ENCODE measurements around the gene LEFTY2.
A peak's percentile ranks its signal among the peaks of the same experiment; 100 is the strongest.
"Not testable (repeated sequence)": the region's sequence is repeated elsewhere in the genome, so short reads cannot be mapped to it uniquely, and the experiment has no call there.

Gene LEFTY2

GRCh38 chr1:225899044-225899925 is 41.7 kb downstream of the LEFTY2 start:
- peak; percentile 62 for DNase-seq

GRCh38 chr1:225897595-225898514 is 43.2 kb downstream of the LEFTY2 start:
- DNase-seq = peak; percentile 98

- peak; percentile 97 for DNase-seq
Measured at GRCh38 chr1:225896937-225897549, 44.0 kb downstream of the LEFTY2 start.

GRCh38 chr1:225896494-225896893 is 44.5 kb downstream of the LEFTY2 start:
- DNase-seq = no peak

GRCh38 chr1:225892307-225892706 is 48.7 kb downstream of the LEFTY2 start:
- no peak for DNase-seq

- DNase-seq = no peak
Measured at GRCh38 chr1:225891229-225891972, 49.6 kb downstream of the LEFTY2 start.

GRCh38 chr1:225890346-225891228 is 50.4 kb downstream of the LEFTY2 start:
- no peak for DNase-seq

GRCh38 chr1:225889743-225890142 is 51.3 kb downstream of the LEFTY2 start:
- DNase-seq = no peak

- DNase-seq = no peak
Measured at GRCh38 chr1:225888898-225889601, 52.0 kb downstream of the LEFTY2 start, which contains the start of gene LEFTY1. TSS of gene LEFTY1 (minus strand) at chr1:225889146. CDS start at chr1:225889066, 80 bp downstream.

GRCh38 chr1:225888289-225888897 is 52.6 kb downstream of the LEFTY2 start:
- peak; percentile 79 for DNase-seq

GRCh38 chr1:225887554-225888288 is 53.3 kb downstream of the LEFTY2 start:
- DNase-seq = not testable (repeated sequence)

- DNase-seq = no peak
Measured at GRCh38 chr1:225887030-225887314, 54.0 kb downstream of the LEFTY2 start.

All from DMS53 (cell line).